ENCODE measurements around the gene DVL2.

GRCh38 chr17:7253082-7253481, 18.8 kb upstream of the DVL2 start:
- TF ChIP-seq CTCF (IDR thresholded peaks at IDR 0.05): no peak
- no peak for TF ChIP-seq POLR2A (IDR thresholded peaks at IDR 0.05)
